Neuron (in vitro differentiated cells): Measurements from ENCODE around the gene ARID1A.
A peak's percentile ranks its signal among the peaks of the same experiment; 100 is the strongest.
"Not testable (repeated sequence)": the region's sequence is repeated elsewhere in the genome, so short reads cannot be mapped to it uniquely, and the experiment has no call there.

ENCODE experiments used
- H2AFZ ChIP-seq: one replicate; pipeline ENCODE4 v1.6.1; 2013; ENCODE audit warnings: low read depth, mild to moderate bottlenecking, inconsistent platforms, low read length, moderate library complexity
- H3K27me3 ChIP-seq: one replicate; pipeline ENCODE4 v1.6.1; 2013; ENCODE audit warnings: low read length; ENCODE audit not compliant: insufficient read depth
- H3K36me3 ChIP-seq: one replicate; pipeline ENCODE4 v1.6.1; 2013; ENCODE audit warnings: low read length; ENCODE audit not compliant: insufficient read depth
- H3K4me1 ChIP-seq: one replicate; pipeline ENCODE4 v1.6.1; 2013; ENCODE audit warnings: low read length; ENCODE audit not compliant: insufficient read depth
- H3K4me3 ChIP-seq: 2 replicates; pipeline ENCODE4 v1.5.1; 2013; ENCODE audit warnings: mild to moderate bottlenecking, low read length, moderate library complexity
- H3K9me3 ChIP-seq: one replicate; pipeline ENCODE4 v1.6.1; 2013; ENCODE audit warnings: low read length

Gene ARID1A

GRCh38 chr1:26695356-26696118, at the start of gene ARID1A:
Gene ARID1A (plus strand): TSS chr1:26696015. CDS start chr1:26696404, 389 bp downstream.
- no peak within 1 kb of the TSS for H2AFZ ChIP-seq
- peaks cover 41% of the 10 kb centered on the region for H3K4me1 ChIP-seq
- peak within 1 kb of the TSS; percentile 56 for H3K4me3 ChIP-seq
- no peaks in the 10 kb centered on the region for H3K27me3 ChIP-seq
- no peaks in the 10 kb centered on the region for H3K9me3 ChIP-seq
- no peaks in the 10 kb centered on the region for H3K36me3 ChIP-seq

GRCh38 chr1:26664802-26665201, 31.0 kb upstream of the ARID1A start:
- peaks cover 3% of the 10 kb centered on the region for H3K27me3 ChIP-seq
- no peaks in the 10 kb centered on the region for H3K36me3 ChIP-seq
- H2AFZ ChIP-seq, result no peak overlapping the region
- no peak overlapping the region for H3K4me3 ChIP-seq
- no peaks in the 10 kb centered on the region for H3K4me1 ChIP-seq
- no peaks in the 10 kb centered on the region for H3K9me3 ChIP-seq

GRCh38 chr1:26666855-26667254, 29.0 kb upstream of the ARID1A start:
- H3K4me1 ChIP-seq, result no peaks in the 10 kb centered on the region
- H3K9me3 ChIP-seq, result no peaks in the 10 kb centered on the region
- no peak overlapping the region for H2AFZ ChIP-seq
- no peaks in the 10 kb centered on the region for H3K36me3 ChIP-seq
- H3K27me3 ChIP-seq, result no peaks in the 10 kb centered on the region
- no peak overlapping the region for H3K4me3 ChIP-seq

GRCh38 chr1:26668106-26668786, 27.6 kb upstream of the ARID1A start:
- not testable (repeated sequence) for H2AFZ ChIP-seq

GRCh38 chr1:26677306-26678115, 18.3 kb upstream of the ARID1A start:
- H3K9me3 ChIP-seq, result no peaks in the 10 kb centered on the region
- H3K36me3 ChIP-seq, result no peaks in the 10 kb centered on the region
- no peak overlapping the region for H2AFZ ChIP-seq
- H3K4me3 ChIP-seq, result no peak overlapping the region
- H3K27me3 ChIP-seq, result no peaks in the 10 kb centered on the region
- H3K4me1 ChIP-seq, result peaks cover 2% of the 10 kb centered on the region

More at GRCh38 chr1:26668106-26668786, 27.6 kb upstream of the ARID1A start:
- not testable (repeated sequence) for H3K4me3 ChIP-seq, H3K27me3 ChIP-seq, H3K4me1 ChIP-seq, H3K36me3 ChIP-seq, H3K9me3 ChIP-seq

GRCh38 chr1:26684763-26685508, 10.9 kb upstream of the ARID1A start:
- Histone ChIP-seq H3K9me3 (no peaks in the 10 kb centered on the region), H3K4me3 (no peak overlapping the region), H3K27me3 (no peaks in the 10 kb centered on the region)

GRCh38 chr1:26686795-26687194, 9.0 kb upstream of the ARID1A start:
- Histone ChIP-seq H2AFZ (no peak overlapping the region), H3K4me1 (peaks cover 4% of the 10 kb centered on the region), H3K9me3 (no peaks in the 10 kb centered on the region), H3K27me3 (no peaks in the 10 kb centered on the region), H3K36me3 (no peaks in the 10 kb centered on the region), H3K4me3 (no peak overlapping the region)

More at GRCh38 chr1:26684763-26685508, 10.9 kb upstream of the ARID1A start:
- Histone ChIP-seq H2AFZ (no peak overlapping the region), H3K4me1 (no peaks in the 10 kb centered on the region), H3K36me3 (no peaks in the 10 kb centered on the region)

- Histone ChIP-seq H3K9me3 (no peaks in the 10 kb centered on the region), H3K4me3 (no peak overlapping the region)
These were observed 6.3 kb upstream of the ARID1A start for GRCh38 chr1:26689504-26689903.

GRCh38 chr1:26690157-26690556, 5.7 kb upstream of the ARID1A start:
- Histone ChIP-seq H3K9me3 (no peaks in the 10 kb centered on the region), H3K27me3 (no peaks in the 10 kb centered on the region), H3K4me1 (peaks cover 22% of the 10 kb centered on the region), H3K36me3 (no peaks in the 10 kb centered on the region), H3K4me3 (no peak overlapping the region), H2AFZ (no peak overlapping the region)

More at GRCh38 chr1:26689504-26689903, 6.3 kb upstream of the ARID1A start:
- Histone ChIP-seq H3K36me3 (no peaks in the 10 kb centered on the region), H3K4me1 (peaks cover 16% of the 10 kb centered on the region), H2AFZ (no peak overlapping the region), H3K27me3 (no peaks in the 10 kb centered on the region)

GRCh38 chr1:26690576-26691031, 5.2 kb upstream of the ARID1A start:
- Histone ChIP-seq H3K36me3 (no peaks in the 10 kb centered on the region), H2AFZ (peak overlapping the region; percentile 67), H3K27me3 (no peaks in the 10 kb centered on the region), H3K4me3 (no peak overlapping the region), H3K9me3 (no peaks in the 10 kb centered on the region), H3K4me1 (peaks cover 23% of the 10 kb centered on the region)

- H3K4me3 ChIP-seq, result peak overlapping the region; percentile 51
- H3K36me3 ChIP-seq, result no peaks in the 10 kb centered on the region
- peak overlapping the region; percentile 47 for H2AFZ ChIP-seq
- peaks cover 23% of the 10 kb centered on the region for H3K4me1 ChIP-seq
- H3K9me3 ChIP-seq, result no peaks in the 10 kb centered on the region
- H3K27me3 ChIP-seq, result no peaks in the 10 kb centered on the region
These were observed 3.5 kb upstream of the ARID1A start for GRCh38 chr1:26692211-26692792.

- H3K9me3 ChIP-seq, result no peaks in the 10 kb centered on the region
- H3K4me3 ChIP-seq, result peak overlapping the region; percentile 51
- peak overlapping the region; percentile 47 for H2AFZ ChIP-seq
- H3K4me1 ChIP-seq, result peaks cover 23% of the 10 kb centered on the region
- H3K27me3 ChIP-seq, result no peaks in the 10 kb centered on the region
- no peaks in the 10 kb centered on the region for H3K36me3 ChIP-seq
These were observed 2.9 kb upstream of the ARID1A start for GRCh38 chr1:26692793-26693490.
